ENCODE results near the gene FANCE.

FANCE gene

DNA sequence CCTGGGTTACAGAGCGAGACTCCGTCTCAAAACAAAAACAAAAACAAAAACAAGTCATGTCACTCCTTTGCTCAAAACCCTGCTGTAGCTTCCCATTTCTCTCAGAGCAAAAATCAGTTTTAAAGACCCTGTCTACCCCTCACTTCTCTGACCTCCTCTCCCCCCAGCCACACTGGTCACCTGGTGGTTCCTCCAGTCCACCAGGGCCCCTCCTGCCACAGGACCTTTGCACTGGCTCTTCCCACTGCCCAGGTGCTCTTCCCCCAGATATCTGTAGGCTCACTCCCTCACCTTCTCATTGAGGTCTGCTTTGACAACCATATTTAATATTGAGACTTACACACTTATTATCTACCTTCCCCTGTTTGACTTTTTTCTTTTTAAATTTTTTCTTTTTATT is 49.6 kb downstream of the FANCE start:
- TF ChIP-seq ZFX (IDR thresholded peaks at IDR 0.05; ENCODE audit: borderline replicate concordance): no peak
- TF ChIP-seq, protein P1, sequence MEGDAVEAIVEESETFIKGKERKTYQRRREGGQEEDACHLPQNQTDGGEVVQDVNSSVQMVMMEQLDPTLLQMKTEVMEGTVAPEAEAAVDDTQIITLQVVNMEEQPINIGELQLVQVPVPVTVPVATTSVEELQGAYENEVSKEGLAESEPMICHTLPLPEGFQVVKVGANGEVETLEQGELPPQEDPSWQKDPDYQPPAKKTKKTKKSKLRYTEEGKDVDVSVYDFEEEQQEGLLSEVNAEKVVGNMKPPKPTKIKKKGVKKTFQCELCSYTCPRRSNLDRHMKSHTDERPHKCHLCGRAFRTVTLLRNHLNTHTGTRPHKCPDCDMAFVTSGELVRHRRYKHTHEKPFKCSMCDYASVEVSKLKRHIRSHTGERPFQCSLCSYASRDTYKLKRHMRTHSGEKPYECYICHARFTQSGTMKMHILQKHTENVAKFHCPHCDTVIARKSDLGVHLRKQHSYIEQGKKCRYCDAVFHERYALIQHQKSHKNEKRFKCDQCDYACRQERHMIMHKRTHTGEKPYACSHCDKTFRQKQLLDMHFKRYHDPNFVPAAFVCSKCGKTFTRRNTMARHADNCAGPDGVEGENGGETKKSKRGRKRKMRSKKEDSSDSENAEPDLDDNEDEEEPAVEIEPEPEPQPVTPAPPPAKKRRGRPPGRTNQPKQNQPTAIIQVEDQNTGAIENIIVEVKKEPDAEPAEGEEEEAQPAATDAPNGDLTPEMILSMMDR (IDR thresholded peaks at IDR 0.05): no peak
- H3K27ac ChIP-seq: no peak overlapping the region

DNA sequence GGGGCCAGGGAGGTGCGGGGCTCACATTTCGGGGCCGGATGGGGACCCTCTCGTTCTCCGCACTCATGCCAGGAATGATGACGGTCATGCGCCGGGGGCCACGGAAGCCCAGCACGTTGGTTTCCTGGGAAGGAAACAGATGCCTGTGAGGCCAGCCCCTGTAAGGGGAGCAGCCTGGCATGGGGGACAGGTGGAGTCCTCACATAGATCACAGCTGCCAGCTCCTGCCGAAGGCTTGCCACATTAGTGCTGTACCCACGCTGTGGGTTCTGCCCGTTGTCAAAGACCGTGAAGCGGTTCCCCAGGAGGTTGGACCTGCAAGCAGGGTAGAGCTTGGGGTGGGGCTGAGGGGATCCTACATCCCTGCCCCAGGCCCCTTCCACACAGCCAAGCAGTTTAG is 51.4 kb downstream of the FANCE start:
- no peak overlapping the region for H3K27ac ChIP-seq
- no peak for TF ChIP-seq ZFX (IDR thresholded peaks at IDR 0.05; ENCODE audit: borderline replicate concordance)
- TF ChIP-seq, protein P1 (IDR thresholded peaks at IDR 0.05): no peak

DNA sequence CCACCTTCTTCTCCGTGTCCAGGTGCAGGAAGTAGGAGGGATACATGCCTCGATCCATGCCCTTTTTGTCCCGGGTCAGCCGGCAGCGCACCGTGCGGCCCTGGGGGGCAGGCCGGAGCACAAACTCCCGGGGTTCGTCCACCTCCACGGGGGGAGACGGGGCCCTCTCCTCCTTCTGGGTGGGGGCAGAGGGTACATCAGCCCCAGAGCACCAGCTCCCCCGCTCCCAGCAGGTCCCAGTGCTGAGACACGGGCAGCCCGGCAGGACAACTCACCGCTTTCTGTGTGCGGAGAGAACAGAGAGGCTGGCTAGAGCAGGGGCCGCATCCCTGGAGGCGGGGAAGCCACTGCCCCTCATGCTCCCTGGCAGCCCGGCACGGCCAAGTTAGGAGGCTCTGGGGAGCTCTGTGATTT is 53.9 kb downstream of the FANCE start:
- TF ChIP-seq, protein P1 (IDR thresholded peaks at IDR 0.05): no peak
- no peak for TF ChIP-seq ZFX (IDR thresholded peaks at IDR 0.05; ENCODE audit: borderline replicate concordance)
- H3K27ac ChIP-seq: no peak overlapping the region

DNA sequence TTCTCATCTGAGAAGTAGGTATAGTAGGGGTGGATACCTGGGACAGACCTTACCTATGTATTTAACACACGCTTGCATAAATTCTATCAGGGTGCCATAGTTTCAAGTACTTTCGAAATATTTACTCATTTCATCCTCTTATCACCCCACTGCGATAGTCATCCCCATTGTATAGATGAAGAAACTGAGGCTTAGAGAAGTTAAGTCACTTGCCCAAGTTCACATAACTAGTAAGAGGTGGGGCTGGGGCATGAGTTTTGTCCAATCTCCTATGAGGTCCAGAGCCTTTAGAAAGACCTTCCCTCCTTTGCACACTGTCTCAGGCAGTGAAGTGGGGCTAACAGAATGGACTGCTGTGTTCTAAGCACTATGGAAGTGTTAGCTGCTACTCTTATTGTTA is 54.4 kb downstream of the FANCE start:
- no peak for TF ChIP-seq ZFX (IDR thresholded peaks at IDR 0.05; ENCODE audit: borderline replicate concordance)
- TF ChIP-seq, protein P1 (IDR thresholded peaks at IDR 0.05): no peak
- H3K27ac ChIP-seq: no peak overlapping the region

DNA sequence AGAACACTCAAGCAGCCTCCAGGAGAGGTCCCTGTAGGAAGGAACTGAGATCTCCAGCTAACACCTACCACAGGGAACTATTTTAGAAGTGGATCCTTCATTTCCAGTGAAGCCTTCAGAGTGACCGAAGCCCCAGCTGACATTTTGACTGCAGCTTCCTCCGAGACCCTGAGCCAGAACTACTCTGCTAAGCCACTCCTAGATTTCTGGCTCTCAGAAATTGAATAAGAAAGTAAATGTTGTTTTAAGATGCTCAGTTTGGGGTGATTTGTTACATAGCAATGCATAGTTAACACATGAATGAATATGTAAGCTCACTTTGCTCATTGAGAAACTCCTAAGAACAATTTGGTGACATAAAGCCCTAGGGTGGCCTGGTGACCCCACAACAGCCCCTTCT is 55.1 kb downstream of the FANCE start:
- no peak for TF ChIP-seq ZFX (IDR thresholded peaks at IDR 0.05; ENCODE audit: borderline replicate concordance)
- TF ChIP-seq, protein P1 (IDR thresholded peaks at IDR 0.05): no peak

DNA sequence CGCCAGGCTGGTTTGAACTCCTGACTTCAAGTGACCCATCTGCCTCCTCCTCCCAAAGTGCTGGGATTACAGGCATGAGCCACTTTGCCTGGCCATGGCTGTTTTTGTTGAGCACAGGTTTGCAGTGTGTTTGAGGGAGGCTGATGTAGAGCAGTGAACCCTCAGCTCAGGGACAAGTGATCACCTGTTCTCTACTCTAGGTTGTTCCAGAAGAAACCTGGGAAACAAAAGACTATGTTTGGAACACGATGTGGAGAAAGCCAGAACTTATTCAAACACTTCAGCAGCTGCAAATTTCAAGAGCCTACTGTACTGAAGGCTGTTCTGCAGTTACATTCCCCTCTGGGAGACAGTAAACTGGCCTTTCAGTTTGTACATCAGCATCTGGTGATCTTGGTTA is 55.9 kb downstream of the FANCE start:
- no peak overlapping the region for H3K27ac ChIP-seq
- TF ChIP-seq, protein P1 (IDR thresholded peaks at IDR 0.05): no peak
- TF ChIP-seq ZFX (IDR thresholded peaks at IDR 0.05; ENCODE audit: borderline replicate concordance): no peak

More for the DNA sequence above, 55.1 kb downstream of the FANCE start:
- H3K27ac ChIP-seq: no peak overlapping the region

DNA sequence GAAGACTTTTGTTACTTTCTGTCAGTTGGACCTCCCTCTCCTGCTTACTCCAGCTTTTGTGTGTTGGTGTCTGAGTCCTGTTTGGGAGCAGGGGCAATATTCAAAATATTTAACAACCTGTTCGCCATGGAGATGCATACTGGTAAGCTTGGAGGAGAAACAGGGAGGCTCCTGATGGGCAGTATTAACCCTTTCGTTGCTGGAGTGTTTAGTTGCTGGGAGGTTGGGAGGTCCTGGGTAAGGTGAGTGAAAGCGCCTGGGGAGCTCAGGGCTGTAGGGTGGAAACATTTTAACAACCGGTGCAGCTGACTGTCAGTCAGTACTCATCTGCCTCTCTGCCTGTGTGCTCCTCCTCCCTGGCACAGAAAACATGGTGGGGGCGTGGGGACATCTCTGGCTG is 56.4 kb downstream of the FANCE start:
- TF ChIP-seq ZFX (IDR thresholded peaks at IDR 0.05; ENCODE audit: borderline replicate concordance): no peak
- TF ChIP-seq, protein P1 (IDR thresholded peaks at IDR 0.05): no peak
- no peak overlapping the region for H3K27ac ChIP-seq

All from 22Rv1 (cell line).